ENCODE results near the gene NCBP1. TPM values are rescaled to one million over a fixed set of nuclear protein-coding genes. Genes with fewer than 3 reads are reported as not detected.

Gene NCBP1
- total and polyA plus RNA-seq, 5 experiments from 2014 or later, result 17.9 to 43.6 (median 19.7) TPM

DNA sequence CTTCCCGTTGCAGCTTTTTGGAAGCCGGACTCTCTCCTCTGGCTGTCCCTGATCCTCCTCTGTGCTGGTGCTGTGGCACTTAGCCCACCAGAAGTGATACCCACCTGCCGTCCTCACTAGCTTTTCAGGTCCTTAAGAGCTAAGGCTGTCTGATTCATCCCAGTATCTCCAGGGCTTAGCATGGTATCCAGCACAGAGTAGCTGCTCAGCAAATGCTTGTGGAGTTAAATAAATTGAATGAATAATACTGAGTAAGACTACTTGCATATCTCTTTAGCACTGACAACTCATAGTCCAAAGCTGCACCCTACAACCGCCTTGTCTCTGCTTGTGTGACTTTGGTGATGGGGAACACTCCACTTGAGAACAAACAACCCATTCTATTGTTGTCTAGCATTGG is 71.2 kb downstream of the NCBP1 start:
- Mint-ChIP-seq H3K36me3 (no peaks in the 10 kb centered on the region), H3K4me1 (peaks cover 0 to 11% (median under 1%) of the 10 kb centered on the region in 4 donors), H3K9me3 (no peaks in the 10 kb centered on the region), H3K27me3 (peaks cover 0 to 28% (median 4%) of the 10 kb centered on the region in 5 donors), H3K27ac (no peak overlapping the region), H3K4me3 (no peak overlapping the region)
- POLR2A ChIA-PET, result interaction anchor here (1.2 to 2.5 kb wide), 2 partner anchors 8 to 217 kb away, joined by 3 to 8 read pairs; partner anchors contain the start of genes TRMO and XPA
- ATAC-seq (no peak), DNase-seq (no peak)

DNA sequence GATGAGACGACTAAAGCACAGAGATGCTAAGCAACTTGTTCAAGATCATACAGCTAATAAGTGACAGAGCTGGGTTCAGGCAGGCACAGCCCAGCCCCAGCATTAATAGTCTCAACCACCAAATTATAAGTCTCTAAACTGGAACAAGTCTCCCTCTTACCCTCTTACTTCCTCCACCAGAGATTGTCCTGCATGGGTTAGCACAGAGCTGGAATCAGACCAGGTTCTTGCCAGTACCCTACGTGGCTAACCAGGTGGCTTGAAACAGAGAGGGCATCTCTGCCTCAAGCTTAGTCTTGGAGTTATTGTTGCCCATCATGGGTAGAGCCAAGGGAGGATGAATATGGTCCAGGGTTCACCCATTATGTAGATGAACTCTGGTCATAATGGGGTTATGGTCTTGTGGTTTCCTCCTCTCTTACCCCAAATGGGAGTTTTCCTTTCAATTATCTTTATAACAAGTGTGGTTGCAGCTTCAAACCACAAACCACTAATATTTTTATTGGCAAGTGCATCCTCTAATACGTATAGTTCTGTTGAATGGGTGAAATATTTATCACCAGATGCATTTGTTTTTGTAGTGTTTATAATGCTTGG is 71.8 kb downstream of the NCBP1 start:
- peaks cover 0 to 10% (median under 1%) of the 10 kb centered on the region in 4 donors for H3K4me1 Mint-ChIP-seq
- no peaks in the 10 kb centered on the region for H3K9me3 Mint-ChIP-seq
- POLR2A ChIA-PET, result interaction anchor here (0.6 to 2.5 kb wide), 3 partner anchors 8 to 390 kb away, joined by 3 to 8 read pairs (median 3); partner anchors contain the start of genes TRMO and XPA
- ATAC-seq, result no peak
- H3K4me3 Mint-ChIP-seq, result no peak overlapping the region
- H3K27me3 Mint-ChIP-seq, result peaks cover 0 to 33% (median 7%) of the 10 kb centered on the region in 5 donors
- H3K36me3 Mint-ChIP-seq, result no peaks in the 10 kb centered on the region
- no peak for DNase-seq
- no peak overlapping the region for H3K27ac Mint-ChIP-seq

DNA sequence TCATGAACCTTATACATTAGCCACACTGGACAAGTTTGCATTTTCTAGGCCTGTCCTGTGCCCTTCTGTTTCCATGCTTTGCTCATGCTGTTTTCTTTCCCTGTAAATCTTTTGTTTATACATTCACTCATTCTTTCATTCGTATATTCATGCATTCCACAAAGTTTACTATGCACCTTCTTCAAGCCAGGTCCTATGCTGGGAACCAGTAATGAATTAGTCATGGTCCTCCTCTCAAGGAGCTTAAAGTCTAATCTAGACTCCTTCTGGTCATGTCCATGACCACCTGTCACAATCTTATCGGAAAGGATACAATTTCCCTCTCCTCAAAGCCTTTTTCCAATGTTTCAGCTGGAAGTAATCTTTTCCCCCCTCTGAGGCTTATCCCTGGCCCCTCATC is 72.6 kb downstream of the NCBP1 start:
- Mint-ChIP-seq H3K4me1 (peaks cover 6 to 18% (median 8%) of the 10 kb centered on the region in 4 donors), H3K36me3 (no peaks in the 10 kb centered on the region), H3K4me3 (no peak overlapping the region), H3K27ac (peak overlapping the region in 1 of 10 donors; percentile 5), H3K9me3 (no peaks in the 10 kb centered on the region), H3K27me3 (peaks cover 0 to 28% (median 5%) of the 10 kb centered on the region in 5 donors)
- ATAC-seq (no peak), DNase-seq (no peak)
- POLR2A ChIA-PET, result interaction anchor here (0.6 to 2.5 kb wide), 3 partner anchors 9 to 389 kb away, joined by 3 to 8 read pairs (median 3); partner anchors contain the start of genes TRMO and XPA

DNA sequence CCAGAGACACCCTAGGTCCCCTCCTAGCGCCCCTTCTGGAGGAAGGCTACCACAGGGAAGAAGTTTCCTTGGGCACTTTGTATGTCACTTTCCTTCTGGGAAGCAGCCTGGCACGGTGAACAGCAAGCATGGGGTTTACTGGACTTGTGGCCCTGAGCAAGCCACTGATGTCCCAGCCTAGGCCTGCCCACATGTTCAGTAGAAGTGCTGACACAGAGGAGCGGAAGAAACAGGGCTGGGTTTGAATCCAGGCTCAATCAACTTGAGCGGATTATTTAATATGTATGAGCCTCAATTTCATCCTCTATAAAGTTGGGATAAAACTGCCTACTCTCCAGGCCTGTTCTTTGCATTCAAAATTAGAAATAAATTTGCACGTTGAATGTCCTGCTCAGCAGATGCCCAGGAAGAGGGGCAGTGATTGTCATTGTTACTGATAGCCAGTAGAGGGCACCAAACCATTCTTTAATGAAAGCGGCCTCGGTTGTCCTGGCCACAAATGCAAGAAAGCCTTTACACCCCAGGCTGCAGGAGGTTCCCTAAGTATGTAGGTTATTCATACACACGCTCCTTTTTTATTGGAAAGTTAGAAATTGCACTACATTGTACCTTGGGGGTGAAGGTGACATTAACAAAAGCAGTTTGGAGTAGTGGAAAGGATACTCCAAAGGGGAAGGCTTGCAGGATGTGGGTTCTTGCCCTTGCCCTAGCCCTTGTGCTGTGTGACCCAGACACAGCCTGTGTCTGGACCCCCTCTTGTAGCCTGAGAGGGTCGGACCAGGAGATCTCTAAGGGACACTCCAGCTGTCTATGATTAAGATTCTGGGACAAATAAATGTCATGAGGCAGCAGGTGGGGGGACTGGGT is 77.0 kb downstream of the NCBP1 start:
- POLR2A ChIA-PET, result interaction anchor here (1.7 kb wide), 1 partner anchor 210 kb away, joined by 4 read pairs; no protein-coding TSS in a partner anchor

DNA sequence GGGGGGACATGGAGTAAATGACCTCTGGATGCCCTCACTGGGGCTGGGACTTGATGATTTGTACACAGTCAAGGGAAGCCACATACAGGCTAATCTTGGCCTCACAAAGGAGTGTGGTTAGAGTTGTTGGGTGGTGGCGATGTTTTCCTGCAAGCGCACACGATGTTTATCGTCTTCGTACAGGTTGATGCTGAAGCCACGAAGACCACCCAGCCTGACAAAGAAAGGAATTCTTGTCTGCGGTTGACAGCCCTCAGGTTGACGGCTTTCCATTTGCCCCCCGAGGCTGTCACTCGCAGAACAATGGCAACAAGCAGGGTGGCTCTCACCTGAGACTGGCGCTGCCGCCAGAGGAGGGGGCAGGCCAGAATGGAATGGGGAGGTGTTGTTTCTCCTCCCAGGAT is 77.6 kb downstream of the NCBP1 start:
- DNase-seq, result peak in 4 of 10 donors; percentile 7 to 39 (median 18)
- POLR2A ChIA-PET, result interaction anchor here (1.7 kb wide), 1 partner anchor 210 kb away, joined by 4 read pairs; no protein-coding TSS in a partner anchor
- Mint-ChIP-seq H3K36me3 (no peaks in the 10 kb centered on the region), H3K4me3 (peak overlapping the region in 7 of 10 donors; percentile 8 to 63 (median 56)), H3K9me3 (no peaks in the 10 kb centered on the region), H3K4me1 (peaks cover 15 to 27% (median 26%) of the 10 kb centered on the region in 4 donors), H3K27ac (peak overlapping the region in 7 of 10 donors; percentile 45 to 92 (median 79)), H3K27me3 (peaks cover 0 to 17% (median 3%) of the 10 kb centered on the region in 5 donors)
- ATAC-seq, result peak; percentile 66 to 70

More for the DNA sequence above, 77.0 kb downstream of the NCBP1 start:
- DNase-seq, result peak in 9 of 10 donors; percentile 30 to 69 (median 51)
- peak overlapping the region in 5 of 10 donors; percentile 45 to 85 (median 75) for H3K27ac Mint-ChIP-seq
- peaks cover 0 to 17% (median 3%) of the 10 kb centered on the region in 5 donors for H3K27me3 Mint-ChIP-seq
- peak overlapping the region in 8 of 10 donors; percentile 8 to 63 (median 58) for H3K4me3 Mint-ChIP-seq
- ATAC-seq, result peak; percentile 74 to 86
- peaks cover 15 to 33% (median 26%) of the 10 kb centered on the region in 4 donors for H3K4me1 Mint-ChIP-seq
- no peaks in the 10 kb centered on the region for H3K9me3 Mint-ChIP-seq
- H3K36me3 Mint-ChIP-seq, result no peaks in the 10 kb centered on the region

DNA sequence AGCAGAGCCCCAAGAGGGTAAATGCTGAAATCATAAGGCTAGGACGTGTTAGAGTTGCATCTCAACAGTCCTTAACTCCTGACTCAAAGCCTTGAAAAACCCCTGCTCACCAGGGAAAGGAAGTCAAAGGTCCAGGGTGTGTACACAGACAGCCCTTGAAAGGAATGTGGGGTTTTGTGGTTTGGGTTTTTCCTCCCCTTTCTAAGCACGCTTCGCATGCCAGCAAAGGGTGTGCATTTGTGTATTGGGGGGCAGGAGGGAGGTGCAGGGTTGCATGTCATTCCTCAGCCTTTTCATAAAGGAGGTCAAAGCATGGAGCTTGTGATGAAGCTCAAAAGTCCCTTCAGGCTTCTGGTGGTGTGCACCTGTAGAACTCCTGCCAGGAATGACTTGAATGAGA is 80.8 kb downstream of the NCBP1 start:
- ATAC-seq (peak; percentile 18 to 53), DNase-seq (peak in 4 of 10 donors; percentile 6 to 16 (median 12))
- H3K27me3 Mint-ChIP-seq, result peaks cover 0 to 8% (median 2%) of the 10 kb centered on the region in 5 donors
- peak overlapping the region in 7 of 10 donors; percentile 9 to 77 (median 33) for H3K4me3 Mint-ChIP-seq
- peaks cover 15 to 27% (median 26%) of the 10 kb centered on the region in 4 donors for H3K4me1 Mint-ChIP-seq
- H3K9me3 Mint-ChIP-seq, result no peaks in the 10 kb centered on the region
- H3K36me3 Mint-ChIP-seq, result no peaks in the 10 kb centered on the region
- no peak overlapping the region for H3K27ac Mint-ChIP-seq
- POLR2A ChIA-PET, result interaction anchor here (1.1 to 1.3 kb wide), 2 partner anchors 18 to 208 kb away, joined by 5 read pairs; partner anchors contain the start of genes TRMO and XPA

DNA sequence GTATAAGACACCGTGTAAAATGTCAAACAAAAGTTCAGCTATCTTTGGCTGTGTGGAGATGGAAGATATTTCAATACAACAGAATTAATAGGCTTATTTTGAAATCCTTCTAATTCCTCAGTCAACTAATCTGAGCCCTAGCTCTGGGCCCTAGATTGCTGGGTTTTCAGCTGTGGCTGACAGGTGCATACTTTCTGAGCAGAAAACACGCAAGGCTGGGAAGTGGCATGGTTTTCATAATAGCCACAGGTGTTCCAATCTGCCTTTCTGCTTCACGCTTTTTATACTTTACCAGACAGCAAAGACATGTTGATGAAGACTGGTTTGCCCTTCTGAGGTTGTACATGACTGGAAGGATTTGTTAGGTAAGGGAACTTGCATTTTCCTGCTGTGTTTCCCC is 84.2 kb downstream of the NCBP1 start:
- Mint-ChIP-seq H3K4me1 (peaks cover 7 to 14% (median 13%) of the 10 kb centered on the region in 4 donors), H3K27me3 (peaks cover 0 to 10% (median 4%) of the 10 kb centered on the region in 5 donors), H3K36me3 (peaks cover 0 to 5% (median 4%) of the 10 kb centered on the region in 3 donors), H3K27ac (peak overlapping the region in 1 of 10 donors; percentile 21), H3K9me3 (peaks cover 0 to 9% (median 4%) of the 10 kb centered on the region in 9 donors), H3K4me3 (no peak overlapping the region)
- POLR2A ChIA-PET, result interaction anchor here (0.6 kb wide), 1 partner anchor 81 kb away, joined by 4 read pairs; no protein-coding TSS in a partner anchor
- no peak for ATAC-seq
- DNase-seq, result no peak

DNA sequence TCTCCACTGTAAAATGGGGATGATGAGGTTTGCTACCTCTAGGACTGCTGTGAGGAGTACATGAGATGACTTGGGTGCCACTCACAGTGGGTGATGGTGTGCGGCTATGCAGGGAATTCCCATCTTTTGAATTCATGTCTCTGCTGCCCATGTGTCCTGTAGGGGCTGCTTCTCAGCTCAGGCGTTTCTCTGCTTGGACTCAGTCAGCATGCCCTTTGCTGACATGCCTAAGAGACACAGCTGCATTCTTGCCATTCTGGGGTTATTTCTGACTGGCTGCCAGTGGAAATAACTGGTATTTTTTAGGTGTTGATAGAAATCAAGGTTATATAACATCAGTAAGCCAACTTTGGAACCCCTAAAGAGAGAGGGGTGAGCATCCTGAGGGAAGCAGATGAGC is 87.8 kb downstream of the NCBP1 start:
- H3K4me1 Mint-ChIP-seq, result no peaks in the 10 kb centered on the region
- H3K36me3 Mint-ChIP-seq, result peaks cover 0 to 5% (median 4%) of the 10 kb centered on the region in 3 donors
- H3K4me3 Mint-ChIP-seq, result no peak overlapping the region
- POLR2A ChIA-PET, result no interaction called here
- H3K9me3 Mint-ChIP-seq, result peaks cover 0 to 9% (median 4%) of the 10 kb centered on the region in 9 donors
- ATAC-seq (no peak), DNase-seq (no peak)
- peaks cover 2 to 16% (median 9%) of the 10 kb centered on the region in 5 donors for H3K27me3 Mint-ChIP-seq
- no peak overlapping the region for H3K27ac Mint-ChIP-seq

DNA sequence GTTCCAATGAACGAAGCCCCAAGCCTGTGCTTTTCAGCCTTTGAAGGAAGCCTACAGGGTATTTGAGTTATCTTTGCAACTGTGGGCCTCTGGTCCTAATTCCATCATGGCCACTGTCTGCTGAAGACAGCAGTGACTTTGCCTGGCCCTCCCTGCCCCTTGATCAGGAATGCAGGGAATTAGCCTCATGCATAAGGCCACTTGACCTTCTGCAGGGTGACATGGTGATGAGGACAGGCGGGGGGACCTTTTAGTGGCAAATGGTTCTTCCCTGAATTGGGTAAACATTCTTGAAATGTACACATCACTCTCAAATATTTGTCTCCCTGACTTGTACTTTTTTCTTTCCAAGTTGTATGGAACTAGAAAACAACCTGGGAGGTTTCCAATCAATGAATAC is 88.7 kb downstream of the NCBP1 start:
- Mint-ChIP-seq H3K9me3 (peaks cover 0 to 9% (median 4%) of the 10 kb centered on the region in 9 donors), H3K27me3 (peaks cover 2 to 16% (median 9%) of the 10 kb centered on the region in 5 donors), H3K27ac (no peak overlapping the region), H3K36me3 (peaks cover 0 to 5% (median 4%) of the 10 kb centered on the region in 3 donors), H3K4me3 (no peak overlapping the region), H3K4me1 (no peaks in the 10 kb centered on the region)
- ATAC-seq (no peak), DNase-seq (no peak)
- POLR2A ChIA-PET, result no interaction called here

Other genes starting within 250 kb of the NCBP1 start
- gene TDRD7, start 221.7 kb upstream of the NCBP1 start, total RNA-seq, result 10 to 100 TPM; 10.2 to 10.6 TPM
- gene TDRD7, start 221.7 kb upstream of the NCBP1 start, polyA plus RNA-seq, result 1 to 10 TPM; 2.5 to 5.0 (median 3.0) TPM
- gene TMOD1, start 132.2 kb upstream of the NCBP1 start, total RNA-seq, result 1 to 10 TPM in 1 of 2 experiments, under 1 TPM in 1; 0.96 to 1.6 TPM
- 1 to 10 TPM in 2 of 3 donors, under 1 TPM in 1; 0.92 to 2.7 (median 1.2) TPM for gene TMOD1, start 132.2 kb upstream of the NCBP1 start, polyA plus RNA-seq
- 10 to 100 TPM; 24.0 to 26.5 TPM for gene TSTD2, start 453 bp upstream of the NCBP1 start, total RNA-seq
- 1 to 10 TPM; 7.0 to 8.9 (median 7.3) TPM for gene TSTD2, start 453 bp upstream of the NCBP1 start, polyA plus RNA-seq
- 10 to 100 TPM; 22.2 to 25.9 TPM for gene XPA, start 63.5 kb downstream of the NCBP1 start, total RNA-seq
- 10 to 100 TPM; 34.8 to 39.2 (median 35.1) TPM for gene XPA, start 63.5 kb downstream of the NCBP1 start, polyA plus RNA-seq
- gene FOXE1, start 219.4 kb downstream of the NCBP1 start, total RNA-seq, result not detected
- not detected for gene FOXE1, start 219.4 kb downstream of the NCBP1 start, polyA plus RNA-seq